ENCODE results near the gene SCAF1.

The SCAF1 gene

GRCh38 chr19:49686503-49687088 is 44.6 kb downstream of the SCAF1 start:
- DNase-seq, result no peak

- no peak for DNase-seq
Measured at GRCh38 chr19:49687150-49687549, 45.1 kb downstream of the SCAF1 start.

- DNase-seq, result peak in 1 of 2 experiments; percentile 18
Measured at GRCh38 chr19:49687566-49688316, 45.7 kb downstream of the SCAF1 start.

DNA sequence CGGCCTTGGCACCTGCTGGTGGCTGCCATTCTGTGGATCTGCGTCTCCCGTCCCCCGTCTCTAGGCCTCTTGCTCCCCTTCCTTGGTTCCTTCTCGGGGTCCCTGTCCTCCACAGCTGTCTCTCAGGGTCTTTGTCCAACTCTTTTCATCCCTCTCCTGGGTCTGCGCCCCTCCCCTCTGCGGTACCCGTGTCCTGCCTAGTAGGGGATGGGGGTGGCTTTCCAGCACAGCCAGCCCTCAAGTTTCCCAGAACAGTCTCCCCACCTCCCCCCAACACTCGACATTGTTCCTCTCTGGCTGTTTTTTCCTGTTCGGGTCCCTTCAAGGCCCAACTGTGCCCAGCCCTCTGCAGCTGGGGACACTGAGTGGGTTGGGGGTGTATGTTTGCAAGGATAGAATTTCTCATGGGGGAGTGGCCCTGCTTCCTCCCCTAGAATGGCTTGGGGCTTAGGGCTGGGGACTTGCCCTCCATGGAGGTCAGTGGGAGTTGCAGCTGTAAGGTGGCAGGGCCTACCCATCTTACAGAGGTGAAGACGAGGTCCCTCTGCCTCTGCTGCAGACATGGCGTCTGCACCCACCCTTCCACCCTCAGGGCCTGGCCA is 46.6 kb downstream of the SCAF1 start:
- no peak for DNase-seq

GRCh38 chr19:49689133-49690078 is 47.4 kb downstream of the SCAF1 start, which contains the start of gene ADM5:
Gene ADM5 (plus strand): TSS chr19:49689594. CDS start chr19:49689838, 244 bp downstream.
- peak; percentile 31 to 88 for DNase-seq

DNA sequence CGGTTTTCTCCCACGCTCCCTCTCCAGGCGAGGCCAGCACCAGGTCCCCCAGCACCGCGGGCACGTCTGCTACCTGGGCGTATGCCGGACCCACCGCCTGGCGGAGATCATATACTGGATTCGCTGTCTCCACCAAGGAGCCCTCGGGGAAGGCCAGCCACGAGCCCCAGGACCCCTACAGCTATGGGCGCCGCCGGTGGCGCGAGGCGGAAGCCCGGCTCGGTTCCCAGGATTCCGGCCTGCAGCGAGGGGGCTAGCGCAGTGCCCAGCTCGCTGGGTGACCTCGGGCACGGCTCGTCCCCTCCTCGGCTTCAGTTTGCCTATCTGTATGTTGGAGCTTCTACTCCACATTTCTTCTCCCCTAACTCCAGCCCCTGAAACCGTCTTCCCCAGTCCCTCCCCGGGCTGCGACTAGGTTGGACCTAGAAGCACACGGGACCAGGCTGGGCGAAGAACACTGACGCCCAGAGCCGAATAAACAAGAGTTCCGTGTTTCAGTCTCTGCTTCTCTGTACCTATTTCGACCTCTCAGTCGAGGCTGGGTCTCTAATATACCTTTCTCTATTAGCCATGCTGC is 48.2 kb downstream of the SCAF1 start:
- no peak for DNase-seq

GRCh38 chr19:49690656-49691242 is 48.7 kb downstream of the SCAF1 start, which contains the start of gene CPT1C:
Gene CPT1C (plus strand): TSS chr19:49691116. CDS start chr19:49692253, 1,137 bp downstream.
- DNase-seq, result peak; percentile 79 to 93

GRCh38 chr19:49691243-49692146 is 49.5 kb downstream of the SCAF1 start:
- peak; percentile 76 to 88 for DNase-seq

DNA sequence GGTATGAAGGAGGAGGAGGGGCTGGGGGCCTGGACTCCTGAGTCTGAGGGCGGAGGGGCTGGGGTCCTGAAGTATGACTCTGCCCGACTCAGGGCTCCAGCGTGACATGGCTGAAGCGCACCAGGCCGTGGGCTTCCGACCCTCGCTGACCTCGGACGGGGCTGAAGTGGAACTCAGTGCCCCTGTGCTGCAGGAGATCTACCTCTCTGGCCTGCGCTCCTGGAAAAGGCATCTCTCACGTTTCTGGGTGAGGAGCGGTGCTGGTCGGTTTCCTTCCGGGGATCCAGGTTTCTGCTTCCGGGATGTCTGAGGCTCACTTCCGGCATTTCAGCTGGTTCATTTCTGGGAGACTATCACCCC is 50.1 kb downstream of the SCAF1 start:
- DNase-seq, result no peak

GRCh38 chr19:49696115-49696514 is 54.1 kb downstream of the SCAF1 start:
- DNase-seq, result no peak

GRCh38 chr19:49696865-49697264 is 54.9 kb downstream of the SCAF1 start:
- no peak for DNase-seq

DNA sequence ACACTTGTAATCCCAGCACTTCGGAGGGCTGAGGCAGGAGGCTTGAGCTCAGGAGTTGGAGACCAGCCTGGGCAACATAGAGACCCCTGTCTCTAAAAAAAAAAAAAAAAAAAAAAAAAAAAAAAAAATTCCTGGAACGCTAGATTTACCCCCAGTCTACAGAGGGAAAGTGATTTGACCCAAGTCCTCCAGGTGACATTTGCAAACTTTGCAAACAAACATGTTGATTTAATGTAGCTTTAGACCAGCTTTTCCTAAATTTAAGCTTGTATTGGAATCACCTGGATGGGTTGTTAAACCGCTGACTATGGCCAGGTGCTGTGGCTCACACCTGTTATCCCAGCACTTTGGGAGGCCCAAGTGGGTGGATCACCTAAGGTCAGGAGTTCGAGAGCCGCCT is 57.4 kb downstream of the SCAF1 start:
- DNase-seq, result no peak

GRCh38 chr19:49700563-49700962 is 58.6 kb downstream of the SCAF1 start:
- no peak for DNase-seq

DNA sequence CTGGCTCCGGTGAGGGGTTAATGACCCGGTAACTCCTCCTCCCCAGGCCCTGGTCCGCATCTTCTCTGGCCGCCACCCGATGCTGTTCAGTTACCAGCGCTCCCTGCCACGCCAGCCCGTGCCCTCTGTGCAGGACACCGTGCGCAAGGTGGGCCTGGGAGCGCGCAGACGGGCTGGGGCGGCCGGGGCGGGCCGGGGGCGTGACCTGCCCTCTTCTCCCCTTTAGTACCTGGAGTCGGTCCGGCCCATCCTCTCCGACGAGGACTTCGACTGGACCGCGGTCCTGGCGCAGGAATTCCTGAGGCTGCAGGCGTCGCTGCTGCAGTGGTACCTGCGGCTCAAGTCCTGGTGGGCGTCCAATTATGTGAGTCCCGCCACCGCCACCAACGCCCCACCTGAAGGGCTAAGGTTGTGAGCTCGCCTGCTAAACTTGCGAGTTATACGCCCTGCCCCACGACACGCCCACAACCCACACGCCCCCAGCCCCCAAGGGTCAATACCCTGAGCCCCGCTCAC is 59.3 kb downstream of the SCAF1 start:
- peak in 1 of 2 experiments; percentile 47 for DNase-seq

- DNase-seq, result no peak
Measured at GRCh38 chr19:49704888-49705642, 63.1 kb downstream of the SCAF1 start.

DNA sequence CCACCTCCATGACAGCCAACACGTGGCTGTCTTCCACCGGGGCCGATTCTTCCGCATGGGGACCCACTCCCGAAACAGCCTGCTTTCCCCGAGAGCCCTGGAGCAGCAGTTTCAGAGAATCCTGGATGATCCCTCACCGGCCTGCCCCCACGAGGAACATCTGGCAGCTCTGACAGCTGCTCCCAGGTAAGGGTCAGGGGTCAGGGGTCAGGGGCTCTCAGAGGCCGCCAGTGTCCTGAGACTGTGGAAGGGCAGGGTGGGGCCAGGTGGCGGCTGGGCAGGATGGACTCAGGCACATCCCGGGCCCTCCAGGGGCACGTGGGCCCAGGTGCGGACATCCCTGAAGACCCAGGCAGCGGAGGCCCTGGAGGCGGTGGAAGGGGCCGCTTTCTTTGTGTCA is 63.9 kb downstream of the SCAF1 start:
- no peak for DNase-seq
